ENCODE results near the gene ATF5.
"Not testable (repeated sequence)": the region's sequence is repeated elsewhere in the genome, so short reads cannot be mapped to it uniquely, and the experiment has no call there.

Gene ATF5

DNA sequence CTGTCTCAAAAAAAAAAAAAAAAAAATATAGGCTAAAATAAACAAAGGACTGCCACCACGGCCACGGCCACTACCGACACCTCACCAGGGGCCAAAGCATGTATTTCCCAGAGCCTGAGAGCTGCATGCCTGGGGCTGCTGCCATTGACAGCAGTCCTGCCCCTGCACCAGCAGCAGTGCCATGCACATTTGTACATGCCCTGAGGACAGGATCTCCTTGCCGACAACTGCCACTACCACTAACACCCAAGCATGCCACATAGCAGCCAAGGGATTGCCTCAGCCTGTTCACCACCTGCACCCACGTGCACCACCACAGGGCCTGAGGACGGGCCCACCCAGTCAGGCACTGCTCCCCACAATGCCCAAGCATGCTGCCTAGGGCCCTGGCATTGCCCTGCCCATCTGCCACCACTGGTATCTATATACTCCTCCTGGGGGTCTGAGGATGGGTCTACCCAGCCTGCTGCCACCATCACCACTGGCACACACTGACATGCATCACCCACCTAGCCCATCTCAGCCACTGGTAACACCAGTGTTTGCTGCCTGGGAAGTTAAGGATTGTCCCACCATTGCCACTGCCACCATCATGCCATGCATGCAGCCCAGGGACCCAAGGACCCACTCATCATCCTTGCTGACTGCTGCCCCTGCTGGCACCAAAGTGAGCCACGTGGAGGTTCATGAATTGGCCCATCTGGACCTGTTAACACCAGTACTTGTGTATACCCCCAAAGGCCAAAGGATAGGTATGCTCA is 10.9 kb downstream of the ATF5 start:
- H3K9me3 ChIP-seq (ENCODE audit: severe bottlenecking) = no peaks in the 10 kb centered on the region
- H3K27me3 ChIP-seq (ENCODE audit: insufficient read depth, low read depth, severe bottlenecking) = no peaks in the 10 kb centered on the region
- DNase-seq = no peak
- TF ChIP-seq, protein P1, sequence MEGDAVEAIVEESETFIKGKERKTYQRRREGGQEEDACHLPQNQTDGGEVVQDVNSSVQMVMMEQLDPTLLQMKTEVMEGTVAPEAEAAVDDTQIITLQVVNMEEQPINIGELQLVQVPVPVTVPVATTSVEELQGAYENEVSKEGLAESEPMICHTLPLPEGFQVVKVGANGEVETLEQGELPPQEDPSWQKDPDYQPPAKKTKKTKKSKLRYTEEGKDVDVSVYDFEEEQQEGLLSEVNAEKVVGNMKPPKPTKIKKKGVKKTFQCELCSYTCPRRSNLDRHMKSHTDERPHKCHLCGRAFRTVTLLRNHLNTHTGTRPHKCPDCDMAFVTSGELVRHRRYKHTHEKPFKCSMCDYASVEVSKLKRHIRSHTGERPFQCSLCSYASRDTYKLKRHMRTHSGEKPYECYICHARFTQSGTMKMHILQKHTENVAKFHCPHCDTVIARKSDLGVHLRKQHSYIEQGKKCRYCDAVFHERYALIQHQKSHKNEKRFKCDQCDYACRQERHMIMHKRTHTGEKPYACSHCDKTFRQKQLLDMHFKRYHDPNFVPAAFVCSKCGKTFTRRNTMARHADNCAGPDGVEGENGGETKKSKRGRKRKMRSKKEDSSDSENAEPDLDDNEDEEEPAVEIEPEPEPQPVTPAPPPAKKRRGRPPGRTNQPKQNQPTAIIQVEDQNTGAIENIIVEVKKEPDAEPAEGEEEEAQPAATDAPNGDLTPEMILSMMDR (IDR thresholded peaks at IDR 0.05; ENCODE audit: low read depth, low read length) = no peak
- H3K27ac ChIP-seq = no peak overlapping the region
- no peaks in the 10 kb centered on the region for H3K36me3 ChIP-seq
- no peak overlapping the region for H3K4me3 ChIP-seq (ENCODE audit: low read depth, low read length)

DNA sequence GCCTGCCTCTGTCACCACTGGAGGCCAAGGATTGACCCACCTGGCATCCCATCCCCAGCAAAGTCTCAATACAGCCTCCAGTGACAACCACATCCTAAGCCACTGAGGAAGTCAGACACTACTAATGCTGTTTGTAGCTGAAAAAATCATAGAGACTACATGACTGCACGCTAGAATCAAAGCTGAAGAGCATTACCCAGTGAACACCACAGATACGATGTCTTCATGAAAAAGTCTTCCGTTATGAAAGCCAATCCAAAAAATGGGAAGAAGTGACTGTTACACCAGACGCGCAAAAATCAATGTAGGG is 11.4 kb downstream of the ATF5 start:
- no peak overlapping the region for H3K27ac ChIP-seq
- DNase-seq = no peak

DNA sequence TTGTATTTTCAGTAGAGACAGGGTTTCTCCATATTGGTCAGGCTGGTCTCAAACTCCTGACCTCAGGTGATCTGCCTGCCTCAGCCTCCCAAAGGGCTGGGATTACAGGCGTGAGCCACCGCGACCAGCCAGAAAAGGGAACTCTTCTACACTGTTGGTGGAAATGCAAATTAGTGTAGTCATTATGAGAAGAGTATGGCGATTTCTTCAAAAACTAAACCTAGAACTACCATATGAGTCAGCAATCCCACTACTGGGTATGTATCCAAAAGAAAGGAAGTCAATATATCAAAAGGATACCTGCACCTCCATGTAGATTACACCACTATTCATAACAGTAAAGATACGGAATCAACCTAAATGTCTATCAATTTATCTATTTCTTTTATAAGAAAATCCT is 15.6 kb downstream of the ATF5 start:
- not testable (repeated sequence) for H3K4me3 ChIP-seq (ENCODE audit: low read depth, low read length); H3K27me3 ChIP-seq (ENCODE audit: insufficient read depth, low read depth, severe bottlenecking); H3K9me3 ChIP-seq (ENCODE audit: severe bottlenecking); H3K27ac ChIP-seq; H3K36me3 ChIP-seq; DNase-seq

More for the DNA sequence above, 11.4 kb downstream of the ATF5 start:
- no peaks in the 10 kb centered on the region for H3K36me3 ChIP-seq
- H3K4me3 ChIP-seq (ENCODE audit: low read depth, low read length) = no peak overlapping the region
- no peaks in the 10 kb centered on the region for H3K9me3 ChIP-seq (ENCODE audit: severe bottlenecking)
- TF ChIP-seq, protein P1 (IDR thresholded peaks at IDR 0.05; ENCODE audit: low read depth, low read length) = no peak
- no peaks in the 10 kb centered on the region for H3K27me3 ChIP-seq (ENCODE audit: insufficient read depth, low read depth, severe bottlenecking)

- Histone ChIP-seq H3K27me3 (ENCODE audit: insufficient read depth, low read depth, severe bottlenecking) (no peaks in the 10 kb centered on the region), H3K4me3 (ENCODE audit: low read depth, low read length) (no peak overlapping the region), H3K27ac (no peak overlapping the region), H3K36me3 (no peaks in the 10 kb centered on the region), H3K9me3 (ENCODE audit: severe bottlenecking) (no peaks in the 10 kb centered on the region)
- TF ChIP-seq, protein P1 (IDR thresholded peaks at IDR 0.05; ENCODE audit: low read depth, low read length) = no peak
- no peak for DNase-seq
These were observed 17.4 kb downstream of the ATF5 start for GRCh38 chr19:49946415-49946814.

- no peaks in the 10 kb centered on the region for H3K9me3 ChIP-seq (ENCODE audit: severe bottlenecking)
- H3K27me3 ChIP-seq (ENCODE audit: insufficient read depth, low read depth, severe bottlenecking) = no peaks in the 10 kb centered on the region
- TF ChIP-seq, protein P1 (IDR thresholded peaks at IDR 0.05; ENCODE audit: low read depth, low read length) = no peak
These were observed 21.0 kb downstream of the ATF5 start for GRCh38 chr19:49949742-49950589.

DNA sequence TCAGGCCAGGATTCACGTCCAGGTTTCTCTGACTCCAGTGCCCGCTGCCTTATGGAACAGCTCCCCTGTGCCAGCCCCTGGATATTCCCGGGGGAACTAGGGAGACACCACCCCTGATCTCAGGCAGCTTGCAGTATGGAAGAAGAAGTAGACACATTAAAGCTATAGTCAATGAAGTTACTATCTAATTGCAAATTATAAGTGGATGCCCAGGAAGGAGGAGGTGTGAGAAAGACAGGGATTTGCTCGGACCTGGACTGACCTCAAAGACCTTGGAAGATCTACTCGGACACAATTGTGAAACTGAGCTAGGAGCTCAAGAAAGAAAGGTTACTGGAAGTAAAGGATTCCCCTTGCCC is 21.6 kb downstream of the ATF5 start:
- TF ChIP-seq, protein P1 (IDR thresholded peaks at IDR 0.05; ENCODE audit: low read depth, low read length) = no peak
- Histone ChIP-seq H3K27me3 (ENCODE audit: insufficient read depth, low read depth, severe bottlenecking) (no peaks in the 10 kb centered on the region), H3K36me3 (no peaks in the 10 kb centered on the region), H3K27ac (no peak overlapping the region), H3K9me3 (ENCODE audit: severe bottlenecking) (no peaks in the 10 kb centered on the region), H3K4me3 (ENCODE audit: low read depth, low read length) (no peak overlapping the region)
- DNase-seq = no peak

More at GRCh38 chr19:49949742-49950589, 21.0 kb downstream of the ATF5 start:
- no peaks in the 10 kb centered on the region for H3K36me3 ChIP-seq
- no peak for DNase-seq
- no peak overlapping the region for H3K27ac ChIP-seq
- no peak overlapping the region for H3K4me3 ChIP-seq (ENCODE audit: low read depth, low read length)

Data from WERI-Rb-1 (cell line).